ENCODE results near the gene EXOC6B. TPM values are rescaled to one million over a fixed set of nuclear protein-coding genes. Genes with fewer than 3 reads are reported as not detected.

Gene EXOC6B
- total RNA-seq, 1 donor from 2014 or later = 45.6 TPM

- no peak overlapping the region for H3K27ac Mint-ChIP-seq (ENCODE audit: unreplicated experiment)
- DNase-seq (ENCODE audit: low spot score) = no peak
- H3K27me3 Mint-ChIP-seq (ENCODE audit: unreplicated experiment) = peaks cover 4% of the 10 kb centered on the region
- H3K9me3 Mint-ChIP-seq (ENCODE audit: unreplicated experiment) = no peaks in the 10 kb centered on the region
- H3K4me3 Mint-ChIP-seq (ENCODE audit: unreplicated experiment) = no peak overlapping the region
- TF ChIP-seq CTCF (IDR thresholded peaks at IDR 0.05; ENCODE audit: unreplicated experiment) = no peak
- no peaks in the 10 kb centered on the region for H3K36me3 Mint-ChIP-seq (ENCODE audit: low read depth, unreplicated experiment)
- peaks cover 1% of the 10 kb centered on the region for H3K4me1 Mint-ChIP-seq (ENCODE audit: unreplicated experiment)
Observed at GRCh38 chr2:72613931-72614330, 211.9 kb downstream of the EXOC6B start.

- H3K27ac Mint-ChIP-seq (ENCODE audit: unreplicated experiment) = no peak overlapping the region
- no peaks in the 10 kb centered on the region for H3K4me1 Mint-ChIP-seq (ENCODE audit: unreplicated experiment)
- no peak overlapping the region for H3K4me3 Mint-ChIP-seq (ENCODE audit: unreplicated experiment)
- no peaks in the 10 kb centered on the region for H3K36me3 Mint-ChIP-seq (ENCODE audit: low read depth, unreplicated experiment)
- peaks cover 3% of the 10 kb centered on the region for H3K27me3 Mint-ChIP-seq (ENCODE audit: unreplicated experiment)
- no peaks in the 10 kb centered on the region for H3K9me3 Mint-ChIP-seq (ENCODE audit: unreplicated experiment)
- DNase-seq (ENCODE audit: low spot score) = no peak
- TF ChIP-seq CTCF (IDR thresholded peaks at IDR 0.05; ENCODE audit: unreplicated experiment) = no peak
Observed at GRCh38 chr2:72612614-72613160, 213.1 kb downstream of the EXOC6B start.

GRCh38 chr2:72607189-72607588, 218.6 kb downstream of the EXOC6B start:
- Mint-ChIP-seq H3K9me3 (ENCODE audit: unreplicated experiment) (no peaks in the 10 kb centered on the region), H3K27me3 (ENCODE audit: unreplicated experiment) (peaks cover 1% of the 10 kb centered on the region), H3K4me3 (ENCODE audit: unreplicated experiment) (no peak overlapping the region), H3K27ac (ENCODE audit: unreplicated experiment) (no peak overlapping the region), H3K36me3 (ENCODE audit: low read depth, unreplicated experiment) (no peaks in the 10 kb centered on the region), H3K4me1 (ENCODE audit: unreplicated experiment) (no peaks in the 10 kb centered on the region)
- no peak for DNase-seq (ENCODE audit: low spot score)
- no peak for TF ChIP-seq CTCF (IDR thresholded peaks at IDR 0.05; ENCODE audit: unreplicated experiment)

GRCh38 chr2:72605836-72606442, 219.9 kb downstream of the EXOC6B start:
- Mint-ChIP-seq H3K27me3 (ENCODE audit: unreplicated experiment) (peaks cover 1% of the 10 kb centered on the region), H3K27ac (ENCODE audit: unreplicated experiment) (no peak overlapping the region), H3K36me3 (ENCODE audit: low read depth, unreplicated experiment) (no peaks in the 10 kb centered on the region), H3K4me3 (ENCODE audit: unreplicated experiment) (no peak overlapping the region), H3K9me3 (ENCODE audit: unreplicated experiment) (no peaks in the 10 kb centered on the region), H3K4me1 (ENCODE audit: unreplicated experiment) (no peaks in the 10 kb centered on the region)
- peak; percentile 68 for TF ChIP-seq CTCF (IDR thresholded peaks at IDR 0.05; ENCODE audit: unreplicated experiment)
- DNase-seq (ENCODE audit: low spot score) = no peak

- no peaks in the 10 kb centered on the region for H3K4me1 Mint-ChIP-seq (ENCODE audit: unreplicated experiment)
- DNase-seq (ENCODE audit: low spot score) = no peak
- H3K9me3 Mint-ChIP-seq (ENCODE audit: unreplicated experiment) = no peaks in the 10 kb centered on the region
- no peaks in the 10 kb centered on the region for H3K36me3 Mint-ChIP-seq (ENCODE audit: low read depth, unreplicated experiment)
- TF ChIP-seq CTCF (IDR thresholded peaks at IDR 0.05; ENCODE audit: unreplicated experiment) = no peak
- no peak overlapping the region for H3K27ac Mint-ChIP-seq (ENCODE audit: unreplicated experiment)
- H3K27me3 Mint-ChIP-seq (ENCODE audit: unreplicated experiment) = peaks cover 1% of the 10 kb centered on the region
- no peak overlapping the region for H3K4me3 Mint-ChIP-seq (ENCODE audit: unreplicated experiment)
Observed at GRCh38 chr2:72604468-72604867, 221.4 kb downstream of the EXOC6B start.
